Glutamatergic neuron (in vitro differentiated cells): ENCODE data around the gene NPTXR. TPM values are rescaled to one million over a fixed set of nuclear protein-coding genes. Genes with fewer than 3 reads are reported as not detected.

Experiments used
- DNase-seq: peaks from one replicate; pipeline ENCODE4 v3.0.0; 2022
- H3K27ac Mint-ChIP-seq: one replicate; pipeline ENCODE4 v1.8.0; 2020; ENCODE audit warnings: mild to moderate bottlenecking, mixed read lengths, inconsistent platforms; ENCODE audit not compliant: unreplicated experiment
- H3K27me3 Mint-ChIP-seq: one replicate; pipeline ENCODE4 v1.8.0; 2020; ENCODE audit warnings: mild to moderate bottlenecking, moderate library complexity, mixed read lengths, inconsistent platforms; ENCODE audit not compliant: unreplicated experiment
- H3K36me3 Mint-ChIP-seq: one replicate; pipeline ENCODE4 v1.8.0; 2020; ENCODE audit warnings: mild to moderate bottlenecking, mixed read lengths, inconsistent platforms; ENCODE audit not compliant: unreplicated experiment
- H3K4me1 Mint-ChIP-seq: one replicate; pipeline ENCODE4 v1.8.0; 2020; ENCODE audit warnings: mild to moderate bottlenecking, low read depth, mixed read lengths, inconsistent platforms; ENCODE audit not compliant: unreplicated experiment
- H3K4me3 Mint-ChIP-seq: one replicate; pipeline ENCODE4 v1.8.0; 2020; ENCODE audit warnings: mild to moderate bottlenecking, mixed read lengths, inconsistent platforms; ENCODE audit not compliant: unreplicated experiment
- H3K9me3 Mint-ChIP-seq: one replicate; pipeline ENCODE4 v1.8.0; 2020; ENCODE audit warnings: mild to moderate bottlenecking, moderate library complexity, mixed read lengths, inconsistent platforms; ENCODE audit not compliant: unreplicated experiment
- CTCF ChIP-seq: fragments of 200-600 bp; sonication (generic); IDR thresholded peaks from one replicate; pipeline ENCODE4 v1.5.0; 2021; ENCODE audit not compliant: partially characterized antibody, unreplicated experiment
- total RNA-seq: library from RNA; stranded (reverse); fragmentation: NEBNext Ultra II Directional; extraction: Animal tissue kit (Norgen Biotek cat#: 25700); gene quantifications from one replicate; pipeline ENCODE4 v1.2.1, GENCODE V29; 2021; ENCODE audit not compliant: unreplicated experiment

The NPTXR gene
- total RNA-seq, 1 donor from 2014 or later: 9.2 TPM

DNA sequence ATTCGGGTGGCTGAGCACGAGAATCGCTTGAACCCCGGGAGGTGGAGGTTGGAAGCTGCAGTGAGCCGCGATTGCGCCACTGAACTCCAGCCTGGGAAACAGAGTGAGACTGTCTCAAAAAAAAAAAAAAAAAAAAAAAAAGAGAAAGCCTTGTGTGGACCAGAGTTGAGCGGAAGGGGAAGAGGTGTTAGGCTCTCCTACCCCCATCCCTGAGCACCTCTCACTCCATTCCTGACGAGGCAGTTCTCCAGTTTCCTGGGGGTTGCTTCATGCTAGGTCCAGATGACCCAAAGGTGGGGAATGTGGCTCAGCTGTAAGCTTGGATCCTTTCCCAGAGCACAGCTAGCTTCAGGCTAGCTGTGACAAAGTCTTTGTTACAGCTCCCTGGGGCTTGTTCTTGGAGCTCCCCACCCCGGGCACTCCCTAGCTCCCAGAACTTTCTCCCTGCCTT is 41.1 kb downstream of the NPTXR start:
- H3K36me3 Mint-ChIP-seq: peaks cover 8% of the 10 kb centered on the region
- peaks cover 4% of the 10 kb centered on the region for H3K27me3 Mint-ChIP-seq
- H3K4me1 Mint-ChIP-seq: no peaks in the 10 kb centered on the region
- H3K27ac Mint-ChIP-seq: no peak overlapping the region
- TF ChIP-seq CTCF: no peak
- no peak overlapping the region for H3K4me3 Mint-ChIP-seq
- H3K9me3 Mint-ChIP-seq: no peaks in the 10 kb centered on the region
- no peak for DNase-seq

- Mint-ChIP-seq H3K27me3 (peaks cover 8% of the 10 kb centered on the region), H3K36me3 (peaks cover 8% of the 10 kb centered on the region), H3K9me3 (peaks cover 2% of the 10 kb centered on the region), H3K27ac (no peak overlapping the region), H3K4me3 (no peak overlapping the region), H3K4me1 (no peaks in the 10 kb centered on the region)
- no peak for DNase-seq
- TF ChIP-seq CTCF: no peak
Measured at GRCh38 chr22:38799265-38800002, 44.4 kb downstream of the NPTXR start.

- H3K36me3 Mint-ChIP-seq: peaks cover 8% of the 10 kb centered on the region
- DNase-seq: no peak
- H3K9me3 Mint-ChIP-seq: peaks cover 2% of the 10 kb centered on the region
- H3K27ac Mint-ChIP-seq: no peak overlapping the region
- no peak overlapping the region for H3K4me3 Mint-ChIP-seq
- TF ChIP-seq CTCF: no peak
- H3K4me1 Mint-ChIP-seq: no peaks in the 10 kb centered on the region
- peaks cover 8% of the 10 kb centered on the region for H3K27me3 Mint-ChIP-seq
Measured at GRCh38 chr22:38798496-38798895, 45.3 kb downstream of the NPTXR start.

- DNase-seq: no peak
- H3K36me3 Mint-ChIP-seq: peaks cover 8% of the 10 kb centered on the region
- H3K27me3 Mint-ChIP-seq: peaks cover 8% of the 10 kb centered on the region
- no peak overlapping the region for H3K27ac Mint-ChIP-seq
- H3K4me1 Mint-ChIP-seq: no peaks in the 10 kb centered on the region
- H3K4me3 Mint-ChIP-seq: no peak overlapping the region
- peaks cover 2% of the 10 kb centered on the region for H3K9me3 Mint-ChIP-seq
- TF ChIP-seq CTCF: no peak
Measured at GRCh38 chr22:38796262-38796957, 47.4 kb downstream of the NPTXR start.

GRCh38 chr22:38795569-38795968 is 48.3 kb downstream of the NPTXR start:
- TF ChIP-seq CTCF: no peak
- peaks cover 8% of the 10 kb centered on the region for H3K27me3 Mint-ChIP-seq
- H3K4me3 Mint-ChIP-seq: no peak overlapping the region
- no peak for DNase-seq
- H3K36me3 Mint-ChIP-seq: peaks cover 8% of the 10 kb centered on the region
- H3K9me3 Mint-ChIP-seq: peaks cover 2% of the 10 kb centered on the region
- no peaks in the 10 kb centered on the region for H3K4me1 Mint-ChIP-seq
- no peak overlapping the region for H3K27ac Mint-ChIP-seq
